Keratinocyte (primary cell): ENCODE results near the gene ANKMY2.

Source experiments
- EZH2 ChIP-seq: IDR thresholded peaks from one replicate; pipeline ENCODE4 v1.6.1; 2012; ENCODE audit warnings: inconsistent platforms, mild to moderate bottlenecking, low read length, moderate library complexity
- TF ChIP-seq, protein P1 (sequence below), 3 experiments: IDR thresholded peaks in 1 of 3; conservative IDR thresholded peaks in 1 of 3; optimal IDR thresholded peaks in 1 of 3; 2 replicates in 2 of 3; 3 replicates in 1 of 3; pipeline versions ENCODE3 to v1.5.1; 2011; ENCODE audit warnings: low read length in 3 of 3, mild to moderate bottlenecking in 3 of 3, moderate library complexity in 2 of 3, control low read depth in 1 of 3, inconsistent platforms in 1 of 3; ENCODE audit not compliant: insufficient read depth in 2 of 3; ENCODE audit errors: extremely low read depth in 1 of 3

DNA sequence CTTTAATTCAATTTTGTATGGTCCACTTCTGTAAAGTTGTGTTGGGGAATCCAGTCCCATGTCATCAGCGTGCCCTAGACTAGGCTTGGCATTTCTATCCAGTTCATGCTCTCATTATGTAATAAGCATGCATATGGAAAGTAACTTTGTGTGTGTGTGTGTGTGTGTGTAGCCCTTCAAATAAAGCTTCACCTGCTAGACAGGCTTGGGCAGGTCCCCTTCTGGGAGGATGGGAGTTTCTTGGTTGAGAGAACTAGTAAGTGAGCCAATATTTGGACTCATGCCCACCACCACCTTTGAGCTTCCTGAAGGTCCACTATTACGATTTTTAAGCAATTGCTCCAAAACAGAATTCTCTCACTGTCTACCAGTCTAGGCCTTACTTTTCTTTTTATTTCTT is 7.3 kb upstream of the ANKMY2 start:
- TF ChIP-seq, protein P1, sequence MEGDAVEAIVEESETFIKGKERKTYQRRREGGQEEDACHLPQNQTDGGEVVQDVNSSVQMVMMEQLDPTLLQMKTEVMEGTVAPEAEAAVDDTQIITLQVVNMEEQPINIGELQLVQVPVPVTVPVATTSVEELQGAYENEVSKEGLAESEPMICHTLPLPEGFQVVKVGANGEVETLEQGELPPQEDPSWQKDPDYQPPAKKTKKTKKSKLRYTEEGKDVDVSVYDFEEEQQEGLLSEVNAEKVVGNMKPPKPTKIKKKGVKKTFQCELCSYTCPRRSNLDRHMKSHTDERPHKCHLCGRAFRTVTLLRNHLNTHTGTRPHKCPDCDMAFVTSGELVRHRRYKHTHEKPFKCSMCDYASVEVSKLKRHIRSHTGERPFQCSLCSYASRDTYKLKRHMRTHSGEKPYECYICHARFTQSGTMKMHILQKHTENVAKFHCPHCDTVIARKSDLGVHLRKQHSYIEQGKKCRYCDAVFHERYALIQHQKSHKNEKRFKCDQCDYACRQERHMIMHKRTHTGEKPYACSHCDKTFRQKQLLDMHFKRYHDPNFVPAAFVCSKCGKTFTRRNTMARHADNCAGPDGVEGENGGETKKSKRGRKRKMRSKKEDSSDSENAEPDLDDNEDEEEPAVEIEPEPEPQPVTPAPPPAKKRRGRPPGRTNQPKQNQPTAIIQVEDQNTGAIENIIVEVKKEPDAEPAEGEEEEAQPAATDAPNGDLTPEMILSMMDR (optimal IDR thresholded peaks at IDR 0.05 in 1 of 3, IDR thresholded peaks at IDR 0.05 in 1 of 3, conservative IDR thresholded peaks at IDR 0.05 in 1 of 3; ENCODE audit: extremely low read depth in 1 of 3, insufficient read depth in 2 of 3, low read length in 3 of 3), result no peak
- no peak for TF ChIP-seq EZH2
